ENCODE measurements around the gene SAXO1.

DNA sequence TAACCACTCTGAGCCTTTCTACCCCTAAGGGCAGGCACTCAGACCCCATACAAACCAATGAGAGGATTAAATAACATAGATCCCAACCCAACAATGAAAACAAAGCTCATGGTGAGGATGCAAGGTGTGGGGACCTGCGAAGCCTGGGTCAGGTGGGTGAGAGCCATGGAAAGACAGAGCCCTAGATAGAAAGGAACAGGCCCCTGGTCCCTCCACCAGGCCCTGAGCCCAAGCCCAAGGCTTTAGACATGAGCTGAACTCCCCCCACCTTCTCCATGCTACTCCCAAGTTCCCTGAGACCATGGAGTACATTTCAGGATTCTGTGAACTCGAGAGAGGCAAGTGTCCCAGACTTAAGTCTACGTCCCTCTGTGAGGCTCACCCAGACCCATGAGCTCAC is 106.5 kb downstream of the SAXO1 start:
- TF ChIP-seq, protein P1, sequence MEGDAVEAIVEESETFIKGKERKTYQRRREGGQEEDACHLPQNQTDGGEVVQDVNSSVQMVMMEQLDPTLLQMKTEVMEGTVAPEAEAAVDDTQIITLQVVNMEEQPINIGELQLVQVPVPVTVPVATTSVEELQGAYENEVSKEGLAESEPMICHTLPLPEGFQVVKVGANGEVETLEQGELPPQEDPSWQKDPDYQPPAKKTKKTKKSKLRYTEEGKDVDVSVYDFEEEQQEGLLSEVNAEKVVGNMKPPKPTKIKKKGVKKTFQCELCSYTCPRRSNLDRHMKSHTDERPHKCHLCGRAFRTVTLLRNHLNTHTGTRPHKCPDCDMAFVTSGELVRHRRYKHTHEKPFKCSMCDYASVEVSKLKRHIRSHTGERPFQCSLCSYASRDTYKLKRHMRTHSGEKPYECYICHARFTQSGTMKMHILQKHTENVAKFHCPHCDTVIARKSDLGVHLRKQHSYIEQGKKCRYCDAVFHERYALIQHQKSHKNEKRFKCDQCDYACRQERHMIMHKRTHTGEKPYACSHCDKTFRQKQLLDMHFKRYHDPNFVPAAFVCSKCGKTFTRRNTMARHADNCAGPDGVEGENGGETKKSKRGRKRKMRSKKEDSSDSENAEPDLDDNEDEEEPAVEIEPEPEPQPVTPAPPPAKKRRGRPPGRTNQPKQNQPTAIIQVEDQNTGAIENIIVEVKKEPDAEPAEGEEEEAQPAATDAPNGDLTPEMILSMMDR (IDR thresholded peaks at IDR 0.05), result no peak
- TF ChIP-seq POLR2A (IDR thresholded peaks at IDR 0.05), result no peak
- no peak for TF ChIP-seq POLR2AphosphoS5 (IDR thresholded peaks at IDR 0.05)
- TF ChIP-seq EP300 (IDR thresholded peaks at IDR 0.05), result no peak

All from sigmoid colon (tissue), 4 donors.